Lower leg skin (tissue), 3 donors: ENCODE results near the gene SPINT4.

Experiments
- POLR2A ChIP-seq, 2 donors: fragments of 450-650 bp; IDR thresholded peaks; one replicate each; pipeline ENCODE4 v1.6.1; 2016 to 2017; ENCODE audit warnings: antibody characterized with exemption in 2 of 2, mild to moderate bottlenecking in 1 of 2, moderate library complexity in 1 of 2
- TF ChIP-seq, protein P1 (sequence below), 3 donors: fragments of 450-650 bp; IDR thresholded peaks; one replicate each; pipeline ENCODE4 v1.5.1; 2016; ENCODE audit warnings: antibody characterized with exemption in 3 of 3, mild to moderate bottlenecking in 3 of 3, moderate library complexity in 2 of 3

DNA sequence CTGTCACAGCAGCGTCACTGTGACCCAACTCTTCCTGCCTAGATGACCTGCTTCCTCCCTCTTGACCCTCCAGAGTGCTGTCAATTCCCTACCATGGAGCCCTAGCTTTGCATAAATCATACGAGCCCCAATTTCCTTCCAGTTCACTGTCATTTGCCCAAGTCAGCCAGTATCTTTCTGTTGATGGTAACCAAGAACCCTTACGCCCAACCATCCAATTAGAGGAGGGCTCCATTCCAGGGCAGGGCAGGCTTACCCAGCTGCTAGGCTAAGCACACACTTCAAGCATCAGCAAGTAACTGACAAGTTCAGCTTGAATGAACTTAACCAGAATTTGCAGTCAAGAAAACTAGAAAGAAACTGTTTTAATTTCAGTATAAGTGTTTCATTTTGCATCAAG is 43.8 kb downstream of the SPINT4 start:
- TF ChIP-seq, protein P1, sequence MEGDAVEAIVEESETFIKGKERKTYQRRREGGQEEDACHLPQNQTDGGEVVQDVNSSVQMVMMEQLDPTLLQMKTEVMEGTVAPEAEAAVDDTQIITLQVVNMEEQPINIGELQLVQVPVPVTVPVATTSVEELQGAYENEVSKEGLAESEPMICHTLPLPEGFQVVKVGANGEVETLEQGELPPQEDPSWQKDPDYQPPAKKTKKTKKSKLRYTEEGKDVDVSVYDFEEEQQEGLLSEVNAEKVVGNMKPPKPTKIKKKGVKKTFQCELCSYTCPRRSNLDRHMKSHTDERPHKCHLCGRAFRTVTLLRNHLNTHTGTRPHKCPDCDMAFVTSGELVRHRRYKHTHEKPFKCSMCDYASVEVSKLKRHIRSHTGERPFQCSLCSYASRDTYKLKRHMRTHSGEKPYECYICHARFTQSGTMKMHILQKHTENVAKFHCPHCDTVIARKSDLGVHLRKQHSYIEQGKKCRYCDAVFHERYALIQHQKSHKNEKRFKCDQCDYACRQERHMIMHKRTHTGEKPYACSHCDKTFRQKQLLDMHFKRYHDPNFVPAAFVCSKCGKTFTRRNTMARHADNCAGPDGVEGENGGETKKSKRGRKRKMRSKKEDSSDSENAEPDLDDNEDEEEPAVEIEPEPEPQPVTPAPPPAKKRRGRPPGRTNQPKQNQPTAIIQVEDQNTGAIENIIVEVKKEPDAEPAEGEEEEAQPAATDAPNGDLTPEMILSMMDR (IDR thresholded peaks at IDR 0.05) = no peak
- TF ChIP-seq POLR2A (IDR thresholded peaks at IDR 0.05) = no peak
